Measurements from ENCODE around the gene NACC2.

DNA sequence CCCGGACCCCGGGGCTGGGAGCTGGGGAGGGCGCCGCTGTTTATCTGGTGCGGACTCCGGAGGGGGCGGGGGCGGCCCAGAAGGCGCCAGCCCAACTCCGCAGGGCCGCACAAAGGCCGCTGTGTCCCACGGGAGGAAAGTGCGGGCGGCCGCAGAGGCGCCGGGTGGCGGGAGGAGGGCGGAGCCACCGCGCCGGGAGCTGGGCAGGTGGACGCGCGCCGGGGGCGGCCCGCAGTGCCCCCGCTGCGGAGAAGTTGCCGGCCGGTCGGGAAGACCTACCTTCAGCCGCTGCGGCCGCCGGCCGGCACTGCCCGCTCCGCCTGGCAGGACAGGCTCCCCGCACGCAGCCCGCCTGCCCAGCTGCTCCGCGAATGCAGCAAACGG is 43.6 kb downstream of the NACC2 start:
- TF ChIP-seq, protein P1, sequence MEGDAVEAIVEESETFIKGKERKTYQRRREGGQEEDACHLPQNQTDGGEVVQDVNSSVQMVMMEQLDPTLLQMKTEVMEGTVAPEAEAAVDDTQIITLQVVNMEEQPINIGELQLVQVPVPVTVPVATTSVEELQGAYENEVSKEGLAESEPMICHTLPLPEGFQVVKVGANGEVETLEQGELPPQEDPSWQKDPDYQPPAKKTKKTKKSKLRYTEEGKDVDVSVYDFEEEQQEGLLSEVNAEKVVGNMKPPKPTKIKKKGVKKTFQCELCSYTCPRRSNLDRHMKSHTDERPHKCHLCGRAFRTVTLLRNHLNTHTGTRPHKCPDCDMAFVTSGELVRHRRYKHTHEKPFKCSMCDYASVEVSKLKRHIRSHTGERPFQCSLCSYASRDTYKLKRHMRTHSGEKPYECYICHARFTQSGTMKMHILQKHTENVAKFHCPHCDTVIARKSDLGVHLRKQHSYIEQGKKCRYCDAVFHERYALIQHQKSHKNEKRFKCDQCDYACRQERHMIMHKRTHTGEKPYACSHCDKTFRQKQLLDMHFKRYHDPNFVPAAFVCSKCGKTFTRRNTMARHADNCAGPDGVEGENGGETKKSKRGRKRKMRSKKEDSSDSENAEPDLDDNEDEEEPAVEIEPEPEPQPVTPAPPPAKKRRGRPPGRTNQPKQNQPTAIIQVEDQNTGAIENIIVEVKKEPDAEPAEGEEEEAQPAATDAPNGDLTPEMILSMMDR (IDR thresholded peaks at IDR 0.05) = no peak
- TF ChIP-seq POLR2AphosphoS5 (IDR thresholded peaks at IDR 0.05) (no peak), EP300 (IDR thresholded peaks at IDR 0.05) (no peak), POLR2A (IDR thresholded peaks at IDR 0.05) (no peak)

All from gastroesophageal sphincter (tissue), 3 donors.